Activated T-cell treated with anti-CD3 and anti-CD28 coated beads for 1 hour (primary cell): ENCODE data around the gene STX18.
A peak's percentile ranks its signal among the peaks of the same experiment; 100 is the strongest.
"Not testable (repeated sequence)": the region's sequence is repeated elsewhere in the genome, so short reads cannot be mapped to it uniquely, and the experiment has no call there.

Experiments used
- DNase-seq: peaks from one replicate; pipeline ENCODE4 v3.0.0-alpha.2; 2020; ENCODE audit warnings: low read depth

Gene STX18

DNA sequence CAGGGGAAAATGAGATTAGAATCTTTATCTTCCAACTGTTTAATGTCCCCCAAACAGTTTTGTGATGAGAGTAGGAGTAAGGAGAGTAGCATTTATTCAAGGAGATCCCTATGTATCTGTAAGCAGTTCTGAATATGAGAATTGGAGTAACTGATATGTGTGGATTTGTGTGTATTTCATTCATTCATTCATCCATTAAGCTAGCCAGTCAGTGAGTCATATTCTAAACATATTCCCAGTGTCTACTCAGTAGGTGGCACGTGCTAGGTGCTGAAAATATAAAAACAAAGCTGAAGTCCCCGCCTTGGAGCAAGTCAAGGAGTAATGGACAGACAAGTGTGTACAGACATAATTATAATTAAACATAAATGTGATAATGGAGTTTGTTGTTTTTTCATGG, 12.4 kb upstream of the STX18 start:
- DNase-seq, result no peak

- not testable (repeated sequence) for DNase-seq
Measured at GRCh38 chr4:4552042-4552441, 10.2 kb upstream of the STX18 start.

GRCh38 chr4:4550161-4550560, 8.3 kb upstream of the STX18 start:
- DNase-seq, result not testable (repeated sequence)

- DNase-seq, result no peak
Measured at GRCh38 chr4:4549534-4549933, 7.7 kb upstream of the STX18 start.

- no peak for DNase-seq
Measured at GRCh38 chr4:4542774-4543485, 1.1 kb upstream of the STX18 start.

- no peak for DNase-seq
Measured at GRCh38 chr4:4541040-4541631, 712 bp downstream of the STX18 start.

GRCh38 chr4:4539481-4539880, 2.4 kb downstream of the STX18 start:
- no peak for DNase-seq

DNA sequence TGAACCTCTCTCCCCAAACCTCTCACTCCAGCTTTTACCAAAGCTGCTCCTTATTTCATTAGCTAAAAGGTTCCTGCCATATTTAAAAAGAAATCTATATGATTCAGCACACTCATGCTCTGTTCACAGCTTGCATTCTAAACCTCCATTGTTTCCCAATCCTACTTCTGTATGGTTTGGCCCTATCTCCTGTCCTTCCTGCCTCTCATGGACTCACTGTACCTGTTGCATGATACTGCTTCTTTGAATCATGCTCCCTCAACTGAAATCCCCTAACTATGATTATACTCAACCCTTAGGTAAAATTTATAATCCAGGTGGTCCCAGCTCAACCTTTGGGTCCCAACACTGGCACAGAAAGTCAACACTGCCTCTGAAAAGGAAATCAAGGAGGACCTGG, 6.3 kb downstream of the STX18 start:
- DNase-seq, result no peak

- no peak for DNase-seq
Measured at GRCh38 chr4:4534515-4535145, 7.2 kb downstream of the STX18 start.

DNA sequence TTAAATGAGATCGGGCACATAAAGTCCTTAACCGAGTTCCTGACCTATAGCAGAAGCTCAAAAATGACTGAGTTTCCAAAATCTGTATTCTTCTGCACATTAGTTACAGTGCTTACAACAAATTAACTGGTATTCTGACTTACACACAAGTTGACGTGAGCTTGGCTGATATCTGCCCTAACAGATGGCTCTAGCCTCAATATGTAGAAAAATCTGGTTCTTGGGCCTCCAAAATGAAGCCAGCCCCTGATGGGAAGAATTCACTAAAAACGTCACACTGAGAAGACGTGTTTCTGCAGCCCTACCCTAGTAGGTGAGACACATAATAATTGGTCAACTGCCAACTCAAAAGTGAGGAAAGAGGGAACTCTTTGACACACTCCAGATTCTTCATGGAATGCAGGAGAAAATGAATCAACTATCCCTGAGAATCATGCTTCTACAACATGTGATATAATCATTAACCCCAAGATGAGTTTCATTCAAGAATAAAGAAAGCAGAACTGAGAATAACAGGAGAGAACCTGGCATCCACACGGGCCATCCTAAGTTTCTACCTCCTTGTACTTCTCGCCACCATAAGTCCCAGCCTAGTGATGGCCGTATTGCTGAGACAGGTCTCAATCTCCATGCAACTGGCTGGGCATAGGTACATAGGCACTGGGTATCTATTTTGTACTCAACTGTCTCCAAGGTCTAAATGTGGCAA, 8.2 kb downstream of the STX18 start:
- no peak for DNase-seq

- no peak for DNase-seq
Measured at GRCh38 chr4:4532371-4533154, 9.3 kb downstream of the STX18 start.

- no peak for DNase-seq
Measured at GRCh38 chr4:4529392-4529791, 12.5 kb downstream of the STX18 start.

- no peak for DNase-seq
Measured at GRCh38 chr4:4526401-4526800, 15.4 kb downstream of the STX18 start.

- DNase-seq, result peak; percentile 12
Measured at GRCh38 chr4:4524364-4524763, 17.5 kb downstream of the STX18 start.

DNA sequence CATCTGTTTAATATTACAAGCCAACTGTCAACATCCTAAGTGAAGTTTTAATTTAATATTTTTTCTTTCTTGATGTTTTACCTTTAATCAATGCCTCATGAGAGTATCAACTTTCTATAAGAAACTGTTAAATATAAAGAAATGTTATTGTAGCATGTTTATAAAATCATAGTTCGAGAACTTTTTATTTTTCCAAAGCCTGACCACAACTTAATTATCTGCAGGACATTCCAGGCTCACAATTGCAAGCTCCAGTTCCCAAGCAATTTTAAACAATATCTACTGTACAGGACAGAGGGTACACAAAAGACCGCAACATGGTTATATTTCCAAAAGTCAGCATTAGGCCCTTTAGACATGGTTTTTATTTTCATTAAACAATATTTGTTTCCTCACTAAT, 20.1 kb downstream of the STX18 start:
- DNase-seq, result no peak

GRCh38 chr4:4521136-4521535, 20.7 kb downstream of the STX18 start:
- no peak for DNase-seq

- DNase-seq, result no peak
Measured at GRCh38 chr4:4519297-4519894, 22.5 kb downstream of the STX18 start.

DNA sequence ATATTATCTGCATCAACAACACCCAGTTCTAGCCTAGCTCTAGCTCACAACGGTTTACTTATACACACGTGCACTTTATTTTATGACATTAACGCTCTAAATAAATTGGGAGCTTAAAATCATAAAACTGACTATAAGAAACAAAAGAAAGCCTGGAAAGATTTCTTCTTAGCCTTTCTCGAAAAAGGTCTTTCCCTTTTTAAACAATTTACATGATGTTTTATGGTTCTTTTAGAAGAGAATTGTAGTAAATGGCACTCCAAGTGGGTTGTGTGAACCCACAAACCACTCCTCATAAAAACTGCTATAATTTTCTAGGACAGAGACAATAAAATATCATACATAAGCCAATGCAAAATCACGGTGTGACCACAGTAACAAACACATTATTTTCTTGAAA, 23.1 kb downstream of the STX18 start:
- DNase-seq, result no peak

- no peak for DNase-seq
Measured at GRCh38 chr4:4514786-4515185, 27.1 kb downstream of the STX18 start.

DNA sequence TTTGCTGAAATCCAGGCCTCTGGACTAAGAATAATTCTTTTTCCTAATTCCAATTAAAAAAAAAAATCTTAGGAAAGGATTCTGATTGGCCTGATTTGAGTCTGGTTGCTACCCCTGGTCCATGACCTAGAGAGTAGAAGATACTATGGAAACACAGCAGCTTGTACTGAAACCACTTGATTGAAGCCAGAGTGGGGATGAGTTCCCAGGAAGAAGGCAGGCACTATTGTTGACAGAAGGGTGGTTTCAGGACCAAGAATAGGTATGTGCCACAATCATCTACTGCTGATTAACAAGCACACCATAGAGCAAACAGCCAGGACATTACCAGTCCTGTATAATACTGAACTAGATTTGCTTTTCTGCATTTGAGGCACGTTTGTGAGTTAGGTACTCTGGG, 29.6 kb downstream of the STX18 start:
- DNase-seq, result no peak

DNA sequence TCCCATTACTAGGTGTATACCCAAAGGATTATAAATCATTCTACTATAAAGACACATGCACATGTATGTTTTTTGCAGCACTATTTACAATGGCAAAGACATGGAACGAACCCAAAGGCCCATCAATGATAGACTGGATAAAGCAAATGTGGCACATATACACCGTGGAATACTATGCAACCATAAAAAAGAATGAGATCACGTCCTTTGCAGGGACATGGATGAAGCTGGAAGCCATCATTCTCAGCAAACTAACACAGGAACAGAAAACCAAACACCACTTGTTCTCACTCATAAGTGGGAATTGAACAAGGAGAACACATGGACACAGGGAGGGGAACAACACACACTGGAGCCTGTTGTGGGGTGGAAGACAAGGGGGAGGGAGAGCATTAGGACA, 31.2 kb downstream of the STX18 start:
- DNase-seq, result not testable (repeated sequence)

- no peak for DNase-seq
Measured at GRCh38 chr4:4509521-4509920, 32.3 kb downstream of the STX18 start.
